ENCODE measurements around the gene OR13F1. TPM values are rescaled to one million over a fixed set of nuclear protein-coding genes. Genes with fewer than 3 reads are reported as not detected.

Gene OR13F1, protein sequence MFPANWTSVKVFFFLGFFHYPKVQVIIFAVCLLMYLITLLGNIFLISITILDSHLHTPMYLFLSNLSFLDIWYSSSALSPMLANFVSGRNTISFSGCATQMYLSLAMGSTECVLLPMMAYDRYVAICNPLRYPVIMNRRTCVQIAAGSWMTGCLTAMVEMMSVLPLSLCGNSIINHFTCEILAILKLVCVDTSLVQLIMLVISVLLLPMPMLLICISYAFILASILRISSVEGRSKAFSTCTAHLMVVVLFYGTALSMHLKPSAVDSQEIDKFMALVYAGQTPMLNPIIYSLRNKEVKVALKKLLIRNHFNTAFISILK
- total RNA-seq (not detected), polyA plus RNA-seq (not detected)

DNA sequence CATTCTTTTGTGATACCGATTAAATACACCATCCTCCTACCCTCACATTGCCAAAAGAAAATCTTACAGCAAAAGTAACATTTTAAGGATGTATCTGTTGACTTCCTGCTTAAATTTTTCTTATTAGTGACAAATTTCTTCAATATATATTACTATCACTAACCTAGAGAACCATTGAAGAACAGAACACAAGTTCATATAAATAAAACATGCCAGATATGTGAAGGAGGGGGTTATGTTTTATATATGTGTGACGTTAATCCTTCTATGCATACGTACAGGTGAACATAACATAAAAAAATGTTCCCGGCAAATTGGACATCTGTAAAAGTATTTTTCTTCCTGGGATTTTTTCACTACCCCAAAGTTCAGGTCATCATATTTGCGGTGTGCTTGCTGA is at the start of gene OR13F1:
OR13F1 (plus strand) TSS at position 301 of the 400 bp plus-strand sequence; CDS start at position 301, 0 bp downstream.
- H3K27me3 Mint-ChIP-seq, result no peaks in the 10 kb centered on the region
- Histone ChIP-seq H3K9me3 (ENCODE audit: control insufficient read depth in 1 of 2, low read length in 2 of 2) (no peaks in the 10 kb centered on the region), H3K36me3 (ENCODE audit: insufficient read depth, low read length) (no peaks in the 10 kb centered on the region), H3K27me3 (ENCODE audit: insufficient read depth, low read length) (no peaks in the 10 kb centered on the region), H3K4me3 (ENCODE audit: low read length in 2 of 2) (no peak within 1 kb of the TSS), H3K4me1 (ENCODE audit: insufficient read depth, low read length) (no peaks in the 10 kb centered on the region), H3K27ac (ENCODE audit: low read depth, low read length) (no peak within 1 kb of the TSS)
- H3K4me3 Mint-ChIP-seq, result no peak within 1 kb of the TSS
- CTCF ChIA-PET (ENCODE audit: partially characterized antibody), result no interaction called here
- POLR2A ChIA-PET (ENCODE audit: partially characterized antibody), result no interaction called here
- H3K27ac Mint-ChIP-seq, result no peak within 1 kb of the TSS
- H3K36me3 Mint-ChIP-seq, result no peaks in the 10 kb centered on the region
- H3K9me3 Mint-ChIP-seq, result peaks cover 0 to 7% (median 1%) of the 10 kb centered on the region in 8 donors
- intact Hi-C loops (cut with micrococcal nuclease), result no loop called here
- H3K4me1 Mint-ChIP-seq, result no peaks in the 10 kb centered on the region
- no peak for DNase-seq

DNA sequence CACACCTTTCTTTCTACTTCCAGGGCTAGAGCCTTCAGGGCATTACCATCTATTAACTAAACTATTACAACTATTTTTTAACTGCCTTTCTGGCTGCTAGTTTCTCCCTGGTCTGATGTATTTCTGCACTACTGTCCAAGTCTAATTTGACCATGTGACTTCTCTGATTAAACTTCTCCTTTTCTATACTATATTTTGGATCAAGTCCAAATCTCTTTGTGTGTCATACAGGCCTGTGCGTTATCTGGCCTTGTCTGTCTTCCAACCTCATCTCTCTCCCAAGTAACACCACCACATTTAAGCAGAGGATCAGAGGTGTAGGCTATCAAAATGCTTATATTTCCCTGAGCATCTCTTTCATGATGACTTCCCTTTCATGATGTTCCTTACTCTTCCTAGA is 47.2 kb upstream of the OR13F1 start:
- Histone ChIP-seq H3K4me1 (ENCODE audit: insufficient read depth, low read length) (no peaks in the 10 kb centered on the region), H3K4me3 (ENCODE audit: low read length in 2 of 2) (no peak overlapping the region), H3K9me3 (ENCODE audit: control insufficient read depth in 1 of 2, low read length in 2 of 2) (no peaks in the 10 kb centered on the region), H3K36me3 (ENCODE audit: insufficient read depth, low read length) (no peaks in the 10 kb centered on the region), H3K27me3 (ENCODE audit: insufficient read depth, low read length) (no peaks in the 10 kb centered on the region), H3K27ac (ENCODE audit: low read depth, low read length) (no peak overlapping the region)
- CTCF ChIA-PET (ENCODE audit: partially characterized antibody), result no interaction called here
- POLR2A ChIA-PET (ENCODE audit: partially characterized antibody), result no interaction called here
- no peaks in the 10 kb centered on the region for H3K36me3 Mint-ChIP-seq
- H3K4me3 Mint-ChIP-seq, result no peak overlapping the region
- no peak for DNase-seq
- intact Hi-C loops (cut with micrococcal nuclease), result no loop called here
- H3K9me3 Mint-ChIP-seq, result peaks cover 0 to 3% (median 2%) of the 10 kb centered on the region in 8 donors
- no peaks in the 10 kb centered on the region for H3K4me1 Mint-ChIP-seq
- no peak overlapping the region for H3K27ac Mint-ChIP-seq
- no peaks in the 10 kb centered on the region for H3K27me3 Mint-ChIP-seq

DNA sequence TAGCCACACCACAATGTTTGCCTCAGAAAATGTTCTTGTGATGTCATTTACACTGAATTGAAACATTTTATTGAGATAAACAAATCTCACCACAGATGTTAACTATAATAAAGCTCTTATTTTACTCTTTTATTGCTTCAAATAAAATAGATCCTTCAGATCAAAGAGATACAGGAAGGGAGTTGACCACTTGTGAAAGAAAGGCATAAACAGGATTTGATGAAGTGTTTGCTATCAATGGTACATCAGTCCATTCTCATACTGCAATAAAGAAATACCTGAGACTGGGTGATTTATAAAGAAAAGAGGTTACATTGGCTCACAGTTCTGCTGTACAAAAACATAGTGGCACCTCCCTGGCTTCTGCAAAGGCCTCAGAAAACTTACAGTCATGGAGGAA is 40.2 kb upstream of the OR13F1 start:
- CTCF ChIA-PET (ENCODE audit: partially characterized antibody), result no interaction called here
- H3K9me3 ChIP-seq (ENCODE audit: control insufficient read depth in 1 of 2, low read length in 2 of 2), result no peaks in the 10 kb centered on the region
- Mint-ChIP-seq H3K36me3 (no peaks in the 10 kb centered on the region), H3K27ac (no peak overlapping the region), H3K9me3 (peaks cover 2 to 20% (median 7%) of the 10 kb centered on the region in 8 donors), H3K27me3 (no peaks in the 10 kb centered on the region), H3K4me1 (no peaks in the 10 kb centered on the region), H3K4me3 (no peak overlapping the region)
- H3K36me3 ChIP-seq (ENCODE audit: insufficient read depth, low read length), result no peaks in the 10 kb centered on the region
- H3K27me3 ChIP-seq (ENCODE audit: insufficient read depth, low read length), result no peaks in the 10 kb centered on the region
- intact Hi-C loops (cut with micrococcal nuclease), result no loop called here
- no peak overlapping the region for H3K4me3 ChIP-seq (ENCODE audit: low read length in 2 of 2)
- no peaks in the 10 kb centered on the region for H3K4me1 ChIP-seq (ENCODE audit: insufficient read depth, low read length)
- DNase-seq, result no peak
- POLR2A ChIA-PET (ENCODE audit: partially characterized antibody), result no interaction called here
- H3K27ac ChIP-seq (ENCODE audit: low read depth, low read length), result no peak overlapping the region

DNA sequence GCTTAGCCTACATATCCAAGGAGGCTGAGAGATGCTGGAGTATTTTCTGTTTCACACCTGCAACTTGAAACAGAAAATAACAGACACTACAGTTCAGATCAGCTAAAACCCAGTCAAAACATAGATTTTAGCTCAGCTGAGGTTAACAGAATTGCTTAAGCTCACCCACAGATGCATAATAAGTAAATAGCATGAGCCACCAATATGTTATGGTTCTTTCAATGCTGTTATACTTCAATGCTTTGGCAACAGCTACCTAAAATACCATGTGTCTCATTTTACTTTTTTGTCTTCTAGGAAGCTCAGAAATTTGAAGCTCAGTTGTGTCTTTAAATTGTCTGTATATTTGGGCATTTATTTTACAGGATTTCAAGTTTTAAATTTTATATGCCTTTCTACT is 35.8 kb upstream of the OR13F1 start:
- H3K27me3 Mint-ChIP-seq, result no peaks in the 10 kb centered on the region
- peaks cover 0 to 17% (median 5%) of the 10 kb centered on the region in 8 donors for H3K9me3 Mint-ChIP-seq
- ChIA-PET POLR2A (ENCODE audit: partially characterized antibody) (no interaction called here), CTCF (ENCODE audit: partially characterized antibody) (no interaction called here)
- H3K4me1 ChIP-seq (ENCODE audit: insufficient read depth, low read length), result no peaks in the 10 kb centered on the region
- no peak overlapping the region for H3K27ac ChIP-seq (ENCODE audit: low read depth, low read length)
- no peaks in the 10 kb centered on the region for H3K36me3 Mint-ChIP-seq
- no peak overlapping the region for H3K4me3 Mint-ChIP-seq
- DNase-seq, result no peak
- H3K36me3 ChIP-seq (ENCODE audit: insufficient read depth, low read length), result no peaks in the 10 kb centered on the region
- H3K9me3 ChIP-seq (ENCODE audit: control insufficient read depth in 1 of 2, low read length in 2 of 2), result no peaks in the 10 kb centered on the region
- H3K27me3 ChIP-seq (ENCODE audit: insufficient read depth, low read length), result no peaks in the 10 kb centered on the region
- no peak overlapping the region for H3K4me3 ChIP-seq (ENCODE audit: low read length in 2 of 2)
- intact Hi-C loops (cut with micrococcal nuclease), result no loop called here
- no peaks in the 10 kb centered on the region for H3K4me1 Mint-ChIP-seq
- H3K27ac Mint-ChIP-seq, result no peak overlapping the region

DNA sequence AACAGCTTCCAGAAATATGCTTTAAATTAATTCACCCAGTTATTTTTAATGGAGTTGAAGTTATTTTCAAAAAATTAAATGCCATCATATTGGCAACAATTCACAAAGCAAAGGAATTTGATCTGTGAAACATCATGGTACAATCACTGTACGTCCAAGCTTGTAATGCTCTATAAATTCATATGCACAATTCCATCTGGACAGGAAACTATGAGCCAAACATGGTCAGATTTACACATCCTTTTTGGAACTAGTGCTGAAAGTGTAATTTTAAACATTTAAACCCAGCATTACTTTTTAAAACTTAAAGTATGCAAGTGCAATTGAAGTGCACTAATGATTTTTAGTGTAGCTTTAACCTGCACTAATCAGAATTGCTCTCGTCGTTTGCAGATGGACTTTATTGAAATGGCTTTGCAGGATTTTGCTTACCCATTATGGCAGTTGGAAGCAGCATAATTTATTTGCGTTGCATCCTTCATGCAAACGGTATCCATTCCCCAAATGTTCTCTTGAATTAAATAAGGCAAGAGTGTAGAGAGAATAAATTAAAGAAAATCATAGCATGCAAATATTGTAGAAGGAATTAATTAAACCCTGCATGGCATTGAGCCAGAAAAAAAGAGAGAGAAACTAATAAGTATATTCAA is 21.0 kb upstream of the OR13F1 start:
- DNase-seq, result no peak
- intact Hi-C loops (cut with micrococcal nuclease), result no loop called here
- no peaks in the 10 kb centered on the region for H3K27me3 ChIP-seq (ENCODE audit: insufficient read depth, low read length)
- no peak overlapping the region for H3K4me3 ChIP-seq (ENCODE audit: low read length in 2 of 2)
- H3K9me3 ChIP-seq (ENCODE audit: control insufficient read depth in 1 of 2, low read length in 2 of 2), result no peaks in the 10 kb centered on the region
- no peaks in the 10 kb centered on the region for H3K4me1 ChIP-seq (ENCODE audit: insufficient read depth, low read length)
- Mint-ChIP-seq H3K36me3 (no peaks in the 10 kb centered on the region), H3K27ac (no peak overlapping the region), H3K4me1 (no peaks in the 10 kb centered on the region), H3K9me3 (no peaks in the 10 kb centered on the region), H3K4me3 (no peak overlapping the region), H3K27me3 (no peaks in the 10 kb centered on the region)
- no peak overlapping the region for H3K27ac ChIP-seq (ENCODE audit: low read depth, low read length)
- CTCF ChIA-PET (ENCODE audit: partially characterized antibody), result no interaction called here
- POLR2A ChIA-PET (ENCODE audit: partially characterized antibody), result no interaction called here
- H3K36me3 ChIP-seq (ENCODE audit: insufficient read depth, low read length), result no peaks in the 10 kb centered on the region

DNA sequence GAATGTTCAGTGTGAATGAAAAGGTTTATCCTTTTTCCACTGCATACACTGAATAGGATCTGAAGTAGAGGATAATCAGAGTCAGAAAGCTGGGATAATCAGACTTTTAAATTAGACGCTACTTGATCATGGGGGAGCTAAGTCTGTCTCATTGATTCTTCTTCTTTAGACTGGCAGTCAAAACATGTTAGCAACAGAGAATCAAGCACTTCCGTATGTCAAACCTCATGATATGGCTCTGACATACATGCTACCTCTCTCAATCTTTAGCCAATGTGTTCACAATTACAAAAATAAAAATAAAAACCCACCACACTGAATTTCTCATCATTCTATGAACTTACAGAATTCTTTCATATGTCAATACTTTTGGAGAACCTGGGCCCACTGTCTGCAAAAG is 19.0 kb upstream of the OR13F1 start:
- H3K36me3 Mint-ChIP-seq, result no peaks in the 10 kb centered on the region
- CTCF ChIA-PET (ENCODE audit: partially characterized antibody), result interaction anchor here (1.3 kb wide), 1 partner anchor 23 kb away, joined by 3 read pairs; no protein-coding TSS in a partner anchor
- no peak for DNase-seq
- POLR2A ChIA-PET (ENCODE audit: partially characterized antibody), result no interaction called here
- Histone ChIP-seq H3K9me3 (ENCODE audit: control insufficient read depth in 1 of 2, low read length in 2 of 2) (no peaks in the 10 kb centered on the region), H3K4me3 (ENCODE audit: low read length in 2 of 2) (no peak overlapping the region), H3K27ac (ENCODE audit: low read depth, low read length) (no peak overlapping the region), H3K27me3 (ENCODE audit: insufficient read depth, low read length) (no peaks in the 10 kb centered on the region), H3K4me1 (ENCODE audit: insufficient read depth, low read length) (no peaks in the 10 kb centered on the region), H3K36me3 (ENCODE audit: insufficient read depth, low read length) (no peaks in the 10 kb centered on the region)
- H3K4me3 Mint-ChIP-seq, result no peak overlapping the region
- intact Hi-C loops (cut with micrococcal nuclease), result no loop called here
- H3K9me3 Mint-ChIP-seq, result peaks cover 0 to 3% (median 0%) of the 10 kb centered on the region in 8 donors
- no peaks in the 10 kb centered on the region for H3K4me1 Mint-ChIP-seq
- H3K27ac Mint-ChIP-seq, result no peak overlapping the region
- H3K27me3 Mint-ChIP-seq, result no peaks in the 10 kb centered on the region

DNA sequence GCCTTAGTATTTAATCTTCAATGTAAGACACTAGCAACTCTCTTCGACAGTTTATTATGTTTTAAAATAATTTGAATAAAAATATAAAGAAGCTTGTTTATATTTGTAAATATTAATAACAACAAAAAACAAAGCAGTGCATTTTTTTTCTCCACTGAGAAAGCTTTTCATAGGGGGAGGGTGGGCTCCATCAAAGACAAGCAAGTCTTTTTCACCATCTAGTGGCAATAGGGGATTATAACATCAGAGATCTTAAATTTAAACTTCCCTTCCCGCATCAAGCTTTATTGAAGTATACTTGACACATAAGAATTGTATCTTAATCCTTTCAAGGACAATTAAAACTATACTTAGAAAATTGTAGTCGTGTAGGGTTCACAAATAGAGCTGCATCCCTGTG is 9.3 kb upstream of the OR13F1 start:
- Mint-ChIP-seq H3K4me1 (no peaks in the 10 kb centered on the region), H3K9me3 (peaks cover 0 to 4% (median under 1%) of the 10 kb centered on the region in 8 donors), H3K36me3 (no peaks in the 10 kb centered on the region), H3K4me3 (no peak overlapping the region), H3K27me3 (no peaks in the 10 kb centered on the region), H3K27ac (no peak overlapping the region)
- ChIA-PET CTCF (ENCODE audit: partially characterized antibody) (no interaction called here), POLR2A (ENCODE audit: partially characterized antibody) (no interaction called here)
- H3K36me3 ChIP-seq (ENCODE audit: insufficient read depth, low read length), result no peaks in the 10 kb centered on the region
- H3K27me3 ChIP-seq (ENCODE audit: insufficient read depth, low read length), result no peaks in the 10 kb centered on the region
- no peak overlapping the region for H3K4me3 ChIP-seq (ENCODE audit: low read length in 2 of 2)
- no peaks in the 10 kb centered on the region for H3K4me1 ChIP-seq (ENCODE audit: insufficient read depth, low read length)
- H3K27ac ChIP-seq (ENCODE audit: low read depth, low read length), result no peak overlapping the region
- intact Hi-C loops (cut with micrococcal nuclease), result no loop called here
- no peak for DNase-seq
- no peaks in the 10 kb centered on the region for H3K9me3 ChIP-seq (ENCODE audit: control insufficient read depth in 1 of 2, low read length in 2 of 2)

Data from CD4-positive, alpha-beta memory T cell (primary cell).